ENCODE data around the gene PGM1.
A peak's percentile ranks its signal among the peaks of the same experiment; 100 is the strongest.

- TF ChIP-seq POLR2A (IDR thresholded peaks at IDR 0.05) = no peak
- TF ChIP-seq, protein P1, sequence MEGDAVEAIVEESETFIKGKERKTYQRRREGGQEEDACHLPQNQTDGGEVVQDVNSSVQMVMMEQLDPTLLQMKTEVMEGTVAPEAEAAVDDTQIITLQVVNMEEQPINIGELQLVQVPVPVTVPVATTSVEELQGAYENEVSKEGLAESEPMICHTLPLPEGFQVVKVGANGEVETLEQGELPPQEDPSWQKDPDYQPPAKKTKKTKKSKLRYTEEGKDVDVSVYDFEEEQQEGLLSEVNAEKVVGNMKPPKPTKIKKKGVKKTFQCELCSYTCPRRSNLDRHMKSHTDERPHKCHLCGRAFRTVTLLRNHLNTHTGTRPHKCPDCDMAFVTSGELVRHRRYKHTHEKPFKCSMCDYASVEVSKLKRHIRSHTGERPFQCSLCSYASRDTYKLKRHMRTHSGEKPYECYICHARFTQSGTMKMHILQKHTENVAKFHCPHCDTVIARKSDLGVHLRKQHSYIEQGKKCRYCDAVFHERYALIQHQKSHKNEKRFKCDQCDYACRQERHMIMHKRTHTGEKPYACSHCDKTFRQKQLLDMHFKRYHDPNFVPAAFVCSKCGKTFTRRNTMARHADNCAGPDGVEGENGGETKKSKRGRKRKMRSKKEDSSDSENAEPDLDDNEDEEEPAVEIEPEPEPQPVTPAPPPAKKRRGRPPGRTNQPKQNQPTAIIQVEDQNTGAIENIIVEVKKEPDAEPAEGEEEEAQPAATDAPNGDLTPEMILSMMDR (IDR thresholded peaks at IDR 0.05) = peak; percentile 55 to 72 (median 59)
- peak in 1 of 2 donors; percentile 36 for TF ChIP-seq EP300 (IDR thresholded peaks at IDR 0.05)
These were observed 81.1 kb downstream of the PGM1 start for GRCh38 chr1:63674238-63674864.
